ENCODE results near the gene CD209. TPM values are rescaled to one million over a fixed set of nuclear protein-coding genes. Genes with fewer than 3 reads are reported as not detected.
A peak's percentile ranks its signal among the peaks of the same experiment; 100 is the strongest.

The CD209 gene
- total and polyA plus RNA-seq, 4 experiments from 2014 or later = 0.17 to 0.28 TPM; not detected in 2

DNA sequence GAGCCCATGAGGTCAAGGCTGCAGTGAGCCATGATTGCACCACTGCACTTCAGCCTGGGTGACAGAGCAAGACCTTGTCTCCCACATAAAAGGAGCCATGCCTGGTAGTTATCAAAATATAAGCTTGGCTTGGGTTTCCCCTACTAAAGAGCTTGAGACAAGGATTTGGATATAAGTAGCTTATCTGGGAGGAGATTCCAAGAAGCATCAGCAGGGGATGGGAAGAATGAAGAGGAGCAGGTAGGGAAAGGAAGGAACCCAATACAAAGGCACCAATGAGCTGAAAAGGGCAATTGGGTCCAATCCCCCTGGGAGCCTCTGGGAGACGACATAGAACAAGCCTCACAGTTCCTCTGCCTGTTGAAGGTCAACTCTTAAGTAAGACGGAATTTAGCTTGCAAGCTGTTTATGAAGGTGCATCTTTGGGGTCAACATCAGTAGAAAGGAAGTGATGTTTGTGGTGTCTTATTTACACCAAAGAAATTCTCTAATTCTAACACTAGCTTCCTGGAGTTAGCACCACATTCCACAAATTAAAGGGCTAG lies 8.1 kb downstream of the CD209 start:
- intact Hi-C loops (cut with micrococcal nuclease) = no loop called here
- peak overlapping the region in 1 of 7 donors; percentile 54 for H3K27ac Mint-ChIP-seq
- H3K4me1 Mint-ChIP-seq = peaks cover 0 to 2% (median 0%) of the 10 kb centered on the region in 4 donors
- no peaks in the 10 kb centered on the region for H3K27me3 ChIP-seq (ENCODE audit: insufficient read depth, low read length)
- H3K9me3 ChIP-seq (ENCODE audit: control insufficient read depth in 1 of 2, low read length in 2 of 2) = no peaks in the 10 kb centered on the region
- peaks cover 0 to 1% (median 0%) of the 10 kb centered on the region in 8 donors for H3K9me3 Mint-ChIP-seq
- peaks cover 14 to 21% of the 10 kb centered on the region in 2 donors for H3K27me3 Mint-ChIP-seq
- CTCF ChIA-PET (ENCODE audit: partially characterized antibody) = interaction anchor here (1.0 to 1.9 kb wide), 2 partner anchors 17 to 58 kb away, joined by 3 to 7 read pairs; partner anchors contain the start of gene TRAPPC5
- no peaks in the 10 kb centered on the region for H3K36me3 Mint-ChIP-seq
- DNase-seq = no peak
- no peak overlapping the region for H3K4me3 ChIP-seq (ENCODE audit: low read length in 2 of 2)
- H3K27ac ChIP-seq (ENCODE audit: low read depth, low read length) = no peak overlapping the region
- POLR2A ChIA-PET (ENCODE audit: partially characterized antibody) = no interaction called here
- no peaks in the 10 kb centered on the region for H3K4me1 ChIP-seq (ENCODE audit: insufficient read depth, low read length)
- no peak overlapping the region for H3K4me3 Mint-ChIP-seq
- no peaks in the 10 kb centered on the region for H3K36me3 ChIP-seq (ENCODE audit: insufficient read depth, low read length)

DNA sequence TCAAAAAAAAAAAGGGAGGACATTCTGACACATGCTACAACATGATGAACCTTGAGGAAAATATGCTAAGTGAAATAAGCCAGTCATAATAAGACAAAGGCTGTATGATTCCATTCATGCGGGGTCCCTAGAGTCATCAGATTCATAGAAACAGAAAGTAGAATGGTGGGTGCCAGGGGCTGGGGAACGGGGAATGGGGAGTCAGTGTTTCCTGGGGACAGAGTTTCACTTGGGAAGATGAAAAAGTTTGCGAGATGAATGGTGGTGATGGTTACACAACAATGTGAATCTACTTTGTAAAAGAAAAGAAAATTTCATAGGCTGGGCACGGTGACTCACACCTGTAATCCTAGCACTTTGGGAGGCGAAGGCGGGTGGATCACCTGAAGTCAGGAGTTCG lies 9.3 kb downstream of the CD209 start:
- Histone ChIP-seq H3K9me3 (ENCODE audit: control insufficient read depth in 1 of 2, low read length in 2 of 2) (no peaks in the 10 kb centered on the region), H3K4me1 (ENCODE audit: insufficient read depth, low read length) (no peaks in the 10 kb centered on the region), H3K36me3 (ENCODE audit: insufficient read depth, low read length) (no peaks in the 10 kb centered on the region), H3K27me3 (ENCODE audit: insufficient read depth, low read length) (no peaks in the 10 kb centered on the region), H3K27ac (ENCODE audit: low read depth, low read length) (no peak overlapping the region), H3K4me3 (ENCODE audit: low read length in 2 of 2) (no peak overlapping the region)
- CTCF ChIA-PET (ENCODE audit: partially characterized antibody) = interaction anchor here (1.0 to 1.9 kb wide), 2 partner anchors 16 to 57 kb away, joined by 3 to 7 read pairs; partner anchors contain the start of gene TRAPPC5
- H3K9me3 Mint-ChIP-seq = peaks cover 0 to 1% (median 0%) of the 10 kb centered on the region in 8 donors
- H3K4me3 Mint-ChIP-seq = no peak overlapping the region
- peaks cover 14 to 19% of the 10 kb centered on the region in 2 donors for H3K27me3 Mint-ChIP-seq
- POLR2A ChIA-PET (ENCODE audit: partially characterized antibody) = no interaction called here
- intact Hi-C loops (cut with micrococcal nuclease) = no loop called here
- H3K27ac Mint-ChIP-seq = no peak overlapping the region
- peaks cover 0 to 2% (median 0%) of the 10 kb centered on the region in 4 donors for H3K4me1 Mint-ChIP-seq
- no peak for DNase-seq
- H3K36me3 Mint-ChIP-seq = no peaks in the 10 kb centered on the region

DNA sequence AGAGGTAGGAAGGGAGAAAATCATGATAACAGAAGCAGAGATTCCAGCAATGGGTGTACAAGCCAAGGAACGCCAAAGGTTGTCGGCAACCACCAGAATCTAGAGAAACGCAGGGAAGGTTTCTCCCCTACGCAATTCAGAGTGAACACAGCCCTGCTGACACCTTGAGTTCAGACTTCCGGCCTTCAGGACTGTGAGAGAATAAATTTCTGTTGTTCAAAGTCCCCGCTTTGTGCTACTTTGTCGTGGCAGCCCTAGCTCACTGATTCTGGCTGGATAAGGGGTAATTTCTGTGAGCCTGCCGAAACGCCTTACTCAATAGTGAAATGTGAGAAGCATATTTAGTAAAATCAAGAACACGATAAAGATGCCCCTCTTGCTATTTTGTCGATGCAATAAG lies 10.1 kb downstream of the CD209 start:
- no peaks in the 10 kb centered on the region for H3K4me1 ChIP-seq (ENCODE audit: insufficient read depth, low read length)
- no peaks in the 10 kb centered on the region for H3K27me3 ChIP-seq (ENCODE audit: insufficient read depth, low read length)
- peaks cover 0 to 1% (median 0%) of the 10 kb centered on the region in 8 donors for H3K9me3 Mint-ChIP-seq
- CTCF ChIA-PET (ENCODE audit: partially characterized antibody) = interaction anchor here (0.7 kb wide), 1 partner anchor 373 kb away, joined by 3 read pairs; no protein-coding TSS in a partner anchor
- no peak overlapping the region for H3K4me3 Mint-ChIP-seq
- H3K27ac Mint-ChIP-seq = no peak overlapping the region
- intact Hi-C loops (cut with micrococcal nuclease) = no loop called here
- no peak for DNase-seq
- POLR2A ChIA-PET (ENCODE audit: partially characterized antibody) = no interaction called here
- peaks cover 0 to 2% (median 0%) of the 10 kb centered on the region in 4 donors for H3K4me1 Mint-ChIP-seq
- H3K36me3 Mint-ChIP-seq = no peaks in the 10 kb centered on the region
- H3K27ac ChIP-seq (ENCODE audit: low read depth, low read length) = no peak overlapping the region
- no peaks in the 10 kb centered on the region for H3K36me3 ChIP-seq (ENCODE audit: insufficient read depth, low read length)
- H3K9me3 ChIP-seq (ENCODE audit: control insufficient read depth in 1 of 2, low read length in 2 of 2) = no peaks in the 10 kb centered on the region
- H3K4me3 ChIP-seq (ENCODE audit: low read length in 2 of 2) = no peak overlapping the region
- peaks cover 16 to 19% of the 10 kb centered on the region in 2 donors for H3K27me3 Mint-ChIP-seq

DNA sequence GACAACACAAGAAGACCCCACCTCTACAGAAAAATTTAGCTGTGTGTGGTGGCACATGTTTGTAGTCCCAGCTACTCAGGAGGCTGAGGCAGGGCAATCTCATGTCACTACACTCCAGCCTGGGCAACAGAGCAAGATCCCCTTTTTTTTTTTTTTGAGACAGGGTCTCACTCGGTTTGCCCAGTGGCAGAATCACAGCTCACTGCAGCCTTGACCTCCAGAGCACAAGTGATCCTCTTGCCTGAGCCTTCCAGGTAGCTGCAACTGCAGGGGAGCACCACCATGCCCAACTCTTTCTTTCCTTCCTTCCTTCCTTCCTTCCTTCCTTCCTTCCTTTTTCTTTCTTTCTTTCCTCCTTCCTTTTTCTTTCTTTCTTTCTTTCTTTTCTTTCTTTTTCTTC lies 11.2 kb downstream of the CD209 start:
- H3K27ac ChIP-seq (ENCODE audit: low read depth, low read length) = no peak overlapping the region
- no peaks in the 10 kb centered on the region for H3K36me3 Mint-ChIP-seq
- peaks cover 0 to 1% (median 0%) of the 10 kb centered on the region in 8 donors for H3K9me3 Mint-ChIP-seq
- intact Hi-C loops (cut with micrococcal nuclease) = no loop called here
- H3K4me3 ChIP-seq (ENCODE audit: low read length in 2 of 2) = no peak overlapping the region
- ChIA-PET CTCF (ENCODE audit: partially characterized antibody) (no interaction called here), POLR2A (ENCODE audit: partially characterized antibody) (no interaction called here)
- H3K27me3 ChIP-seq (ENCODE audit: insufficient read depth, low read length) = no peaks in the 10 kb centered on the region
- no peaks in the 10 kb centered on the region for H3K9me3 ChIP-seq (ENCODE audit: control insufficient read depth in 1 of 2, low read length in 2 of 2)
- peak overlapping the region in 1 of 7 donors; percentile 79 for H3K27ac Mint-ChIP-seq
- no peaks in the 10 kb centered on the region for H3K4me1 ChIP-seq (ENCODE audit: insufficient read depth, low read length)
- DNase-seq = no peak
- peaks cover 18 to 21% of the 10 kb centered on the region in 2 donors for H3K27me3 Mint-ChIP-seq
- peaks cover 0 to 2% (median 0%) of the 10 kb centered on the region in 4 donors for H3K4me1 Mint-ChIP-seq
- no peaks in the 10 kb centered on the region for H3K36me3 ChIP-seq (ENCODE audit: insufficient read depth, low read length)
- H3K4me3 Mint-ChIP-seq = no peak overlapping the region

DNA sequence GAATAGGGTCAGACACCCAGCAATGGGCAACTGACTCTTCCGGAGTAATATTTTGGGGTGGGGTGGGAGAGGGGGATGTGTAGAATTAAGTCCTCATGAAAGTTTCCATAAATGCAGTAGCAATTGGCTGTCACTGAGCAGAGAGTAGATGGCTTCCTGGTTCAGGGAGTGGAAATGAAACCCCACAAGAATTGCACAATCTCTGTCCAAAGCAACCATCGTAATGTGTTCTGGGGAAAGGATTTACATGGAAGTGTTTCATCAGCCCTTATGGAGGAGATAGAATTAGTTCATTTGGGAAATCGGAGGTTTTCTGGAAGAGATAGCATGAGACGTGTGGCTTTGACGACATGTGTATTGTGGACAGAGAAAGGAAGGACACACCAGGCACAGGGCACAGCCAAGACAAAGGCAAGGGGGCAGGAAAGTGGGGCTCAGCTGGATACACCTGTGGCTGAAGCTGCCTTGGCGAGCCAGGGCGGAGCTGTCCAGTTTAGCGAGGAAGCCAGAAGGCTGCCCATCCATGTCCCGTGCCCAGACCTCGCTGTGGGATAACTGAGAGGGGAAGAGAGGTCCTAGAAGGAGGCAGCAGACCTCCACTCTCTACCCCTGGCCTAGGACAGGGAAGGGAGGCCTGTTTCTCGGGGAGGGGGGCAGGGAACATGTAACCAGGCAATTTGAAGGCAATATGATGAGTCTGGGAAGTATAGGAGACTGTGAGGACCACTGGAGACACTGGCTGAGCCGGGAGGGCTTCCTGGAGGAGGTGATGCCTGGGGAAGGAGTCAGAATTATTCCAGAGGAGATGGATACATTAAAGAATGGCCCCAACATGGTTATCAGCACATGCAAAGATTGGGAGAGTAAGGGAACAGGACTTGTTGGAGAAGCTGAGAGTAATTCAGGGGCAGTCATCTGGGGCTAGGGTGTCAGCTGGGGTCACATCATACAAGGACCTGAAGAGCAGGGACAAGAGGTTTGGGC lies 12.8 kb downstream of the CD209 start:
- H3K36me3 ChIP-seq (ENCODE audit: insufficient read depth, low read length) = no peaks in the 10 kb centered on the region
- Mint-ChIP-seq H3K27ac (peak overlapping the region in 1 of 7 donors; percentile 40), H3K4me1 (peaks cover 0 to 10% (median 6%) of the 10 kb centered on the region in 4 donors), H3K4me3 (no peak overlapping the region), H3K36me3 (no peaks in the 10 kb centered on the region), H3K9me3 (peaks cover 0 to 1% (median 0%) of the 10 kb centered on the region in 8 donors), H3K27me3 (peaks cover 19 to 21% of the 10 kb centered on the region in 2 donors)
- no peak overlapping the region for H3K27ac ChIP-seq (ENCODE audit: low read depth, low read length)
- H3K9me3 ChIP-seq (ENCODE audit: control insufficient read depth in 1 of 2, low read length in 2 of 2) = no peaks in the 10 kb centered on the region
- peaks cover 7% of the 10 kb centered on the region for H3K27me3 ChIP-seq (ENCODE audit: insufficient read depth, low read length)
- H3K4me3 ChIP-seq (ENCODE audit: low read length in 2 of 2) = no peak overlapping the region
- ChIA-PET CTCF (ENCODE audit: partially characterized antibody) (no interaction called here), POLR2A (ENCODE audit: partially characterized antibody) (no interaction called here)
- H3K4me1 ChIP-seq (ENCODE audit: insufficient read depth, low read length) = peaks cover 10% of the 10 kb centered on the region
- DNase-seq = no peak
- intact Hi-C loops (cut with micrococcal nuclease) = no loop called here

DNA sequence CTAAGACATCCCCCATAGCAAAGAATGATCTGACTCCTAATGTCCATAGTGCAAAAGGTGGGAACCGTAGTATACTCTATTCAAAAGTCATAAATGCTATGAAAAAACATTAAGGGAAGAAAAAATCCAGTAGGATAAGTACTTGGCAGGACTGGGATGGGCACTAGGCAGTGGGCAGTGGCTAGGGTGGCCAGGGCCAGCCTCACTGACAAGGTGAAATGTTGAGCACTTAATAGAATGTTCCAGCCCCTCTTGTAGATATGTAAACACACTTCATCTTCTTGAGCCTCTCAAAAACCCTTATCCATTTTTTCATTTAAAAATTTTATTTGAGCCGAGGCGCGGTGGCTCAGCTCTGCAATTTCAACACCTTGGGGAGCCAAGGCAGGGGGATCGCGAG lies 14.0 kb downstream of the CD209 start:
- Mint-ChIP-seq H3K4me1 (peaks cover 2 to 17% (median 12%) of the 10 kb centered on the region in 4 donors), H3K4me3 (no peak overlapping the region), H3K9me3 (peaks cover 0 to 1% (median 0%) of the 10 kb centered on the region in 8 donors), H3K27me3 (peaks cover 30 to 31% of the 10 kb centered on the region in 2 donors), H3K36me3 (no peaks in the 10 kb centered on the region), H3K27ac (no peak overlapping the region)
- Histone ChIP-seq H3K27me3 (ENCODE audit: insufficient read depth, low read length) (peaks cover 19% of the 10 kb centered on the region), H3K4me1 (ENCODE audit: insufficient read depth, low read length) (peaks cover 17% of the 10 kb centered on the region), H3K4me3 (ENCODE audit: low read length in 2 of 2) (no peak overlapping the region), H3K9me3 (ENCODE audit: control insufficient read depth in 1 of 2, low read length in 2 of 2) (no peaks in the 10 kb centered on the region), H3K27ac (ENCODE audit: low read depth, low read length) (no peak overlapping the region), H3K36me3 (ENCODE audit: insufficient read depth, low read length) (no peaks in the 10 kb centered on the region)
- intact Hi-C loops (cut with micrococcal nuclease) = no loop called here
- POLR2A ChIA-PET (ENCODE audit: partially characterized antibody) = no interaction called here
- DNase-seq = no peak
- CTCF ChIA-PET (ENCODE audit: partially characterized antibody) = no interaction called here

DNA sequence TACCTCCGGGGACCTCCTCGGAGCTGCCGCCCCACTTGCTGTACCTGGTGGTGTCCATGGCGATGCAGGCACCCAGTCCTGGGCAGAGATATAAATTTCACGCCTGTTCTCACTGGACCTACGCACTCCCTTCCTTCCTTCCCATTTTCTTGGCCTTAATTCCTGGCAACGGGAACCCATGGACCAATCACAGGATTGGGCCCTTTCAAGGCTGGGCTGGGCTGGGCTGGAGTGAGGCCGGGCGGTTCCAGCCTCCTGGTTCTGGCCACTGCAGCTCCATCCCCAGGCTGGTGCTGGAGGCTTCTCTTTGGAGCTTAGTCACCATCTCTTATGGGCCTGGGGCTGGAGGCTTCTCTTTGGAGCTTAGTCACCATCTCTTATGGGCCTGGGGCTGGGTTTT lies 15.3 kb downstream of the CD209 start, which contains the start of gene CLEC4G:
Gene CLEC4G, minus strand, starts transcription at position 66 of the 400 bp plus-strand sequence. Its CDS starts 8 bp downstream, at position 58.
- intact Hi-C loops (cut with micrococcal nuclease) = no loop called here
- no peak for DNase-seq
- Mint-ChIP-seq H3K9me3 (peaks cover 0 to 4% (median 0%) of the 10 kb centered on the region in 8 donors), H3K4me3 (peak within 1 kb of the TSS in 2 of 8 donors; percentile 2 to 41), H3K27ac (no peak within 1 kb of the TSS), H3K36me3 (no peaks in the 10 kb centered on the region), H3K27me3 (peaks cover 36% of the 10 kb centered on the region in 2 donors), H3K4me1 (peaks cover 2 to 17% (median 12%) of the 10 kb centered on the region in 4 donors)
- Histone ChIP-seq H3K4me1 (ENCODE audit: insufficient read depth, low read length) (peaks cover 17% of the 10 kb centered on the region), H3K4me3 (ENCODE audit: low read length in 2 of 2) (no peak within 1 kb of the TSS), H3K36me3 (ENCODE audit: insufficient read depth, low read length) (no peaks in the 10 kb centered on the region), H3K9me3 (ENCODE audit: control insufficient read depth in 1 of 2, low read length in 2 of 2) (no peaks in the 10 kb centered on the region), H3K27ac (ENCODE audit: low read depth, low read length) (no peak within 1 kb of the TSS), H3K27me3 (ENCODE audit: insufficient read depth, low read length) (peaks cover 21% of the 10 kb centered on the region)
- POLR2A ChIA-PET (ENCODE audit: partially characterized antibody) = no interaction called here
- CTCF ChIA-PET (ENCODE audit: partially characterized antibody) = no interaction called here
